ENCODE data around the gene ANKMY2.

- TF ChIP-seq REST (IDR thresholded peaks at IDR 0.05; ENCODE audit: borderline replicate concordance) (no peak), RAD21 (conservative IDR thresholded peaks at IDR 0.05) (no peak), POLR2AphosphoS5 (IDR thresholded peaks at IDR 0.05) (no peak), EZH2 (IDR thresholded peaks at IDR 0.05; ENCODE audit: borderline replicate concordance, insufficient read depth, low read length, poor library complexity, severe bottlenecking) (no peak)
- TF ChIP-seq, protein P1, sequence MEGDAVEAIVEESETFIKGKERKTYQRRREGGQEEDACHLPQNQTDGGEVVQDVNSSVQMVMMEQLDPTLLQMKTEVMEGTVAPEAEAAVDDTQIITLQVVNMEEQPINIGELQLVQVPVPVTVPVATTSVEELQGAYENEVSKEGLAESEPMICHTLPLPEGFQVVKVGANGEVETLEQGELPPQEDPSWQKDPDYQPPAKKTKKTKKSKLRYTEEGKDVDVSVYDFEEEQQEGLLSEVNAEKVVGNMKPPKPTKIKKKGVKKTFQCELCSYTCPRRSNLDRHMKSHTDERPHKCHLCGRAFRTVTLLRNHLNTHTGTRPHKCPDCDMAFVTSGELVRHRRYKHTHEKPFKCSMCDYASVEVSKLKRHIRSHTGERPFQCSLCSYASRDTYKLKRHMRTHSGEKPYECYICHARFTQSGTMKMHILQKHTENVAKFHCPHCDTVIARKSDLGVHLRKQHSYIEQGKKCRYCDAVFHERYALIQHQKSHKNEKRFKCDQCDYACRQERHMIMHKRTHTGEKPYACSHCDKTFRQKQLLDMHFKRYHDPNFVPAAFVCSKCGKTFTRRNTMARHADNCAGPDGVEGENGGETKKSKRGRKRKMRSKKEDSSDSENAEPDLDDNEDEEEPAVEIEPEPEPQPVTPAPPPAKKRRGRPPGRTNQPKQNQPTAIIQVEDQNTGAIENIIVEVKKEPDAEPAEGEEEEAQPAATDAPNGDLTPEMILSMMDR (IDR thresholded peaks at IDR 0.05; ENCODE audit: poor library complexity, severe bottlenecking): no peak
Observed at GRCh38 chr7:16657656-16658279, 12.2 kb upstream of the ANKMY2 start.
